KG1 (cell line): ENCODE data around the gene CCDC144A.
"Not testable (repeated sequence)": the region's sequence is repeated elsewhere in the genome, so short reads cannot be mapped to it uniquely, and the experiment has no call there.

ENCODE experiments used
- DNase-seq: peaks from one replicate; lab custom pipeline; 2025; lab: John Stamatoyannopoulos, UW

CCDC144A gene

DNA sequence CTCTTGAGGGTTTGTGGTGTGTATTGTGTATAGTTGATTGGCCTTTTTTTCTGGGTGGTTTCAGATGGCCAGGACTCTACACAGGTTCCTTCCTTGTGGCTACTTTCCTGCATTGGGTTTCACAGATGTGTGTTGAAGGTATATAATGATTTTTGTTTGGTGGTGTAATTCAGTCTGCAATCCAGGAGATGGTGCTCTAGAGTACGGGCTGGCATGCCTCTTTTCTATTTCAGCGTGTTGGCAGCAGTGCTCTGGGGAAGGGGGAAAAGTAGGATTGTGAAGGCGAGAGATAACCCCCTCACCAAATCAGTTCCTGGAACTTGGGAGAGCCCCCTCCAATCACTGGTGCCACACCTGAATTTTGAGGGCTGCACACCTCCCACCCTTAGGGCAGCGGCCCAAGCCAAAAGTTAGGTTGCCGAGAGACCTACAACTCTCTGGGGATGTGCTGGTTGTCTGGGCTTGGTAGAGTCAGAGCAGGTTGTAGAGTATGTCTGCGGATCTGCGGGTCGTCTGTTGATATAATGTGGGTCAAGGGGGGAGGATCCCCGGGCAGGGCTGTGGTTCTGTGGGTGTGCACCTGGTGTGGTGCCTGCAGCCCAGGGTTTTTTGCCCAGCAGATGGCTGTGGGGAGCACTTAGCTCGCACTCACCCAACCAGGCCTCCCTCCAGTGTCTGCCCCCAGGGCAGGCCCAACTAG is 61.3 kb downstream of the CCDC144A start:
- not testable (repeated sequence) for DNase-seq

DNA sequence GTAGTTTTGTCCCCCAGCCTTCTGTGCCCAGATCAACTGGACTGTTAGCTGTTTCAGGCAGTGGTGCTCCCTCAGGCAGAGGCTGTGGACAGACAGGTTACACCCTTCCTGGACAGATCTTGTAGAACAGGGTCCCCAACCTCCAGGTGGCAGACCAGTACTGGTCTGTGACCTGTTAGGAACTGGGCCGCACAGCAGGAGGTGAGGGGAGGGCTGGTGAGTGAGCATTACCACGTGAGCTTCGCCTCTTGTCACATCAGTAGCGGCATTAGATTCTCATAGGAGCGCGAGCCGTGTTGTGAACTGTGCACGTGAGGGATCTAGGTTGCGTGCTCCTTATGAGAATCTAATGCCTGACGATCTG is 61.9 kb downstream of the CCDC144A start:
- not testable (repeated sequence) for DNase-seq

DNA sequence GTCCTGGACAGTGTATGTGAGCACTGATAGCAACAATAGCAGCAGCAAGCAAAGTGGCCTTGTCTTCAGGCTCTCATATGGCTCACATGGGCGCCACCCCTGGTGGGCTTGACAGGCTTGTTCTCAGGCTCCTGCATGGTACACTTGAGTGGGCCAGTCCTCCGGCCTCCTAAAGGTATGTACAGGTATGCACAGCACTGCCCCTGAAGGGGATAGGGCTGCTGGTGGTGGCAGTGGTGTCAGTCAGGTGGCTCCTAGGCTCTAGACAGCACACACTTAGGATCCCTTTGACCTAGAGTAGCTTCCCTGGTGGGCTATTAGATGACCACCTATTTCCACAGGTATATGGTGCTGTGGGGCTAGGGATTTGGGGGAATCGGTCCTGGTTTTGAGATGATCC is 67.5 kb downstream of the CCDC144A start:
- DNase-seq, result not testable (repeated sequence)

DNA sequence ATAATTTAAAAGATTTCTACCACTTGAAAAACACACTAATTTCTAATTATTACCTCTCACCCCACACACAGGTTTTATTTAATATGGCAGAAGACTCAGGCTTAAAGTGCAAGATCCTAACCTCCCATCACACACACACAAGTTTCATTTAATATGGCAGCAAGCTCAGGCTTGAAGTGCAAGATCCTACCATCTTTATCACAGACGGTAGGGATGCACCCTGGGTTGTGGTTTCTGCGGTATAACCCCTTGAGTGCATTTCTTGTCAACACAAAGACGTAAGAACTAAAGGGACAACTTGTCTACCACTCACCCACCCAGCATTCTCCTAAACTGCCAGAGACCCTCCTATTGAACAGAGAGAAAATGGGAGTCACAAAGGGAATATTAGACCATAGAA is 68.1 kb downstream of the CCDC144A start:
- DNase-seq, result not testable (repeated sequence)

DNA sequence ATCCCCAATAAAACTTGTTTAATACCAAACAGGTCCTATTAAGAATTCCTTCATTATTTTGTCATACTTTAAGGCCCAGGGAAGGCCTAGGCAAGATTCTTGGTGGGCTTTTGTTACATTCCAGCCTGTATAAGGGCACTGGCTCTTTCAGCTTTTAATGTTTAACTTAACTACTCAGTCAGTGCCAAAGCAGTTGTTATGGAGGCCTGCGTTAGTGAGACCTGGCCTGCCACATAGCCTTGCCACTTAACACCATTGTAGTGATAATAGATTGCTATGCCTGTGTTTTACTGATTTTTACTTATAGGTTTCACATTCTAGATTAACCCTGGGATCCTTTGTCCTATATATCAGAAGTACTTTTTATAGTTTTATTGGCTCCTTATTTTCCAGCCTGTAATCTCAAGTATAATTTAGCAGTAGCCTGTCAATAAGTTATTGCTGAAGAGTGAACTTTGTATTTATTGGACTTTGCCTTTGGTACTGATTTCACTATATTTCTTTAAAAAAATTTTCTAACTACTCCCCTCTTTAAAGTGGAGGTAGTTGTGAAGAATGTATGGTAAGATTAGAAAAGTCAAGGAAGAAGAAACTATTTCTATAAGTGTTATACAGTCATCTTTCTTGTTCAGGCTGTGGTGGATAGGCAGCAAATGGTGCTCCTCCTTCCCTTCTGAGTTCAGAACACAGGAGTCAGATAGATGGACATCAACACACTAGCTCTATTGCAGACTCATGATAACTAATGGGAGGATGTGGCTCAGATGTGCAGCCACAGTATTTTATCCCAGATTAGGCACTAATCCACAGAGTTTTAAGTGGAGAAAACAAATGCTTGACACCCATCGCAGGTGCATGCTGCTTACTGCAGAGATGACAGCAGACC is 78.5 kb downstream of the CCDC144A start:
- not testable (repeated sequence) for DNase-seq

DNA sequence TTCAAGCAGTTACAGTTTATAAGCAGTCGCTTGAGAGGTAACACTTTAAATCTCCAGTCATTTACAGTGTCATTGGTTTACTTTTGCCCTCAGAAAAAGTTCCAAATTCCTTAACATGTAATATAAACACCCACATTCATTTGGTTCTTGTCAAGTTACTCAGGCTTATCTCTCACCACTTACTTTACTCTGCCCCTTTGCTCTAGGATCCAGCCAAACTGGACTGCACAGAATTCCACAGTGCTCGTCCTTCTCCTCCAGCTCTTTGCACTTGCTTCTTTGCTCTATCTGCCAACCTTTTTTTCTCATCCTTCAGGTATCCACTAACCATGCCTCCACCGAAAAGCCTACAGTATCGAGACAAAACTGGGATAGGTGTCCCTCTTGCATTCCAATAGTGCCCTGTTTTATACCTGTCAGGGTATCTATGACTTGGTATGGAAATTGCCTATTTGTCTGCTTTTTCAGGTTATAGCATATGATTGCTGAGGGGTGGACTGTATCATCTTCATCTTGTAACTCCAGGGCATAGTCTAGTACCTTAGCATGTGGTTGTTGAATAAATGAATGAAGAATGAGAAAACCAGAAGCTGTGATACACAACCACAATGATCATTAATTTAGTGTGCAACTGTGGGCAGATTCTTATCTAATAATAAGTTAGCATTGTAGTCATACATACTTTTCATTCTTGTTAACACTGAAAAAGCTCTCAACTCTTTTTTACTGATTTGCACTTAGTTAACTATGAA is 82.5 kb downstream of the CCDC144A start:
- not testable (repeated sequence) for DNase-seq

DNA sequence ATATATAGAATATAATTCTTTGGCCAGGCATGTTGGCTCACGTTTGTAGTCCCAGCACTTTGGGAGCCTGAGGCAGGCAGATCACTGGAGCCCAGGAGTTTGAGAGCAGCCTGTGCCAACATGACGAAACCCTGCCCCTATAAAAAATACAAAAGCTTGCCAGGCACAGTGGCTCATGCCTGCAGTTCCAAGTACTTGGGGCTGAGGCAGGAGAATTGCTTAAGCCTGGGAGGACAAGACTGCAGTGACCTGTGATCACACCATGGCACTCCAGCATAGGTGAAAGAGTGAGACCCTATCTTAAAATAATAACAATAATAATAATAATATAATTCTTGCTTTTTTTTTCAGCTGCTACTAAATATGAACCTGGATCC is 83.1 kb downstream of the CCDC144A start:
- not testable (repeated sequence) for DNase-seq

DNA sequence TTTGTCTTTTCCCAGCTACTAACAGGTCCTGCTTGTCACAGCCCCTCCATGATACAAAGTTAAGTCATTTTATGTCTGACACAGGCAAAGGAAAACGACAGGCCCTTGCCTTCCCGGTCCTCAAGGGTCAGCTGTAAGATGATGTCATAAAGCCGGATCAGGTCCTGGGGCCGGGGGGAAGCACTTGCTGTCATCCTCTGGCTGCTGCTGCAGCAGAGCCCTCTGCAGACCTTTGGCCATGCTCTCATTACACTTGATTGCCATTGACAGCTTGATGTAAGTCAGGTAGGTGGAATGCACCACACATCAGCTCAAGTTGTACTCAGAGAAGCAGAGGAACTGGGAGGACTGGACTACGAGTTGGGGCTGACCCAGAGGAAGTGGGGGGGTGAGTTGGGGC is 97.8 kb downstream of the CCDC144A start:
- not testable (repeated sequence) for DNase-seq

DNA sequence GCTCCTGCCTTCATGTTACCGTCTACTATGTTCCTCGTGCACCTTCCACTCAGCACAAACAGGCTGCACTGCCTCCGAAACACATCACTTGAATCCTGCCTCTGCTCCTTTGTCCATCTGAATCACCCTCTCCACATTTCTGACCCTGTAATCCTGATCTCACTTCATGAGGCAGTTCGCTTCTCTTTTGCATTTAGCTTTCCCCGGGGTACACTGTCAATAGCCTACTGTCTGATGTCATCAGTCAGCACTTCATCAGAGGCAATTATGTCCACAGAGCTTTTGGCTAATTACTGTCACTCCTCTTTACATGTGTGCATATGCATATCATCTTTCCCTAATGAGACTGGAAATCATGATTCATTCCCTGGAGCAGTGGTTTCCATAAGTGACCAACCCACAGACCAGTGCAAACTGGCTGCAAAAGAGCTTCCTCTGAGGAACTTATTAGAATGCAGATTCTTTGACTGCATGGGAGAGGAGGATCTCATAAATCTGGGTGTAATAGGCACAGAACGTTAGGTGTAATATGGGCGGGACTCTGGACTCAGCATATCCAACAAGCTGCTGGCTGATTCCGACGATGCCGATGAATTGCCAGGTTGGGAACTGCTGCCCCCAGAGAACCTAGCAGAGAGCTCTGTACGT is 99.0 kb downstream of the CCDC144A start:
- not testable (repeated sequence) for DNase-seq

DNA sequence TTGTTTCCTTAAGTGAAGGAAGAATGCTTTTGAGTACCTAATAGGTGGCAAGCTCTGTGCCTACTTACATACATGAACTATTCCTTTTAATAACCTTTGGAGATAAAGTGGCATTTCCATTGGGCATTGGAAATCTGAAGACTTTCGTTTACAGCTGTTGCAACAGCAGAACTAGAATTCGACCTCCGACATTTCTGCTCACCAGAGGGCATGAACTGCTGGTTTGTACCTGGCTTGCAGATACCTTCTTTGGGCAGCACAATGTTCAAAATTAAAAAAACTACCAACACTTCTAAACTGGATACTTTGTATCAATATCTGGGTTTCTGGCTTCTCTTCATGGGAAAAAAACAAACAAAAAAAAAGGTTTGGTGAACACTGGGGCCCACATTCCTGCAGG is 99.6 kb downstream of the CCDC144A start:
- DNase-seq, result not testable (repeated sequence)

DNA sequence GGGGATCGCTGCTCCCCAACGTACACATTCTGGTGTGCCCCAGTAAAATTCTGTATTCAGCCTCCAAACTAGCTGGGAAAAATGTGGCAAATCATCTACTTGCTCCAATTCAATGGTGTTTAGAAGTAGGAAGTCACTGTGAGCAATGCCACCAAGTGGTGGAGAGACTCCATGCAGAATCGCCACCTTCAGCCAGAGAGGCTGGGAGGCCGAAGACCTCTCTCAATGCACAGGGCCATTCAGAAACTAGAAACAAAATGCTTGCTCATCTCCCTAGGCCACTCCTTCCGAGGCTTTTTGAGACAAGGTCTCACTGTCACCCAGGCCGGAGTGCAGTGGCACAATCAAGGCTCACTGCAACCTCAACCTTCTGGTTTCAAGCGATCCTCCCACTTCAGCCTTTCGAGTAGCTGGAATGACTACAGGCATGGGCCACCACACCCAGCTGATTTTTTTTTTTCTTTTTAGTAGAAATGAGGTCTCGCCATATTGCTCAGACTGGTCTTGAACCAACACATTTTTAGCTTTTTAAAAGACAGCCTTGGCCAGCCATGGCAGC is 100.4 kb downstream of the CCDC144A start:
- DNase-seq, result not testable (repeated sequence)

DNA sequence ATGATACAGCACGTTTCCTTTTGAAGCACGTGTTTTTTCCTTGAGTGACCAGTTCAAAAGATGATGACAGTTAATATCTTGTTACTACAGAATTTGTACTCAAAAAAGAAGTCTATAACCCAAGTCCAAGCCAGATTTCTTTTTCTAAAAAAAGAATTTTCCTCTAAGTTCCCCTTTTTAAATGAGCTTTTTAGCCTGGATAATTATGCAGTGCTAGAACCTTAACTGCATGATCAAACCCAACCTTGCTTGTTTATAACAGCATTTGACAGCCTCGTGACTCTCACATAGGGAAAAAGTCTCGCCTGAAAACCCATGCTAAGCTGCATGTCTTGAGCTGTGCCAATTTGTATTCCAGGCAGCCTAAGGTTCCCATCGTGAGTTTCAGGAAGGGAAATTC is 104.2 kb downstream of the CCDC144A start:
- not testable (repeated sequence) for DNase-seq

DNA sequence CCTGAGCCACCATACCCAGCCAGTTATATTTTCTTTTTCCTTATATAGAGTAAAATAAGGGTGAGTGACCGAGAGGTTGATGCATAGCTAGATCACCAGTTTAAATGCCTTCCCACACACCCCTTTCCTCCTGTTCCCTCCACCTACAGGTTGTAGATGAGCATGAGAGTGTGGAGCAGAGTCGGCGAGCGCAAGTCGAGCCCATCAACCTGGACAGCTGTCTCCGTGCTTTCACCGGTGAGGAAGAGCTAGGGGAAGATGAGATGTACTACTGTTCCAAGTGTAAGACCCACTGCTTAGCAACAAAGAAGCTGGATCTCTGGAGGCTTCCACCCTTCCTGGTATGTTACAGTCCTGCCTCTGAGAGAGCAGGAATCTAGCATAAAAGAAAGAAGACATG is 105.9 kb downstream of the CCDC144A start:
- DNase-seq, result not testable (repeated sequence)

DNA sequence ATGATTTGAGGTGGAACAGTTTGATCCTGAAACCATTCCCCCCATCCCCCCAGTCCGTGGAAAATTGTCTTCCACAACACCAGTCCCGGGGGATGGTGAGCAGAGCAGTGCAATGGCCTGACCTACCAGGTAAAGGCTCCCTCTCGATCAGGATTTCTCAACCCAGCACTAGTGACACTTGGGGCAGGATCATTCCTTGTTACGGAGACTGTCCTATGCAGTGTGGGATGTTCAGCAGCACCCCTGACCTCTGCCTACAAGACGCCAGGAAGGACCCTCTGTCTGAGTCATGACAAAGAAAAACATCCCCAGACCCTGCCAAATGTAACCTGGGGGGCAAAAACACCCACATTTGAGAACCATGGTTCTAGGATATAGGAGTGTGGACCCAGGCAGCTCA is 114.8 kb downstream of the CCDC144A start:
- not testable (repeated sequence) for DNase-seq

DNA sequence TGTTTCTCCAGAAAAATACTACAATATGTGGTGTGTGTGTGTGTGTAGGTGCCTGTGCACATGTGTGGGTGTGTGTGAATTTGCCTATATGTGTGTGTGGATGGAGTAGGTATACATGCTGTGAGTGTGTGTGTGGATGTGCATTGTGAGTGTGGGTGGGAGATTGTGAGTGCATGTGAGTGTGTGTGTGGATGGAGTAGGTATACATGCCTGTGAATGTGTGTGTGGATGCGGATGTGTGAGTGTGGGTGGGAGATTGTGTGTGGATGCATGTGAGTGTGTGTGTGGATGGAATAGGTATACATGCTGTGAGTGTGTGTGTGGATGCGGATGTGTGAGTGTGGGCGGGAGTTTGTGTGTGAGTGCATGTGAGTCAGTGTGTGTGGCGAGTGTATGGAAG is 116.6 kb downstream of the CCDC144A start:
- not testable (repeated sequence) for DNase-seq

DNA sequence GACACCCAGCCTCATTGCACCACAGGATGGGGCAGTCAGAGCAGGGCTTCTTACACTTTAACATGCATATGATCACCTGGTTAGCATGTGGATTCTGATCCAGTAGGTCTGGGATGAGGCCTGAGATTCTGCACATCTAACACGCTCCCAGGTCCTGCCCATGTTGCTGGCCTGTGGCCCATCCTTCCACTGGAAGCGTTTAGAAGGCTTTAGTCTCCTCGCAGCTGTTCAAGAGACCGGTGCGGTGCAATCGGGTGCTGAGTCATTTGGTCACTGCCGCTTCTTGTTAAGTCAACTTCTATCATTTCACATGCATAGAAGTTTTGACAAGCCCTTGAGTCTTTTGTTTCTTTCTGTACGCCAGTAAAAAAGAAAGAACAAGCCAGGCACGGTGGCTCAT is 117.6 kb downstream of the CCDC144A start:
- DNase-seq, result not testable (repeated sequence)

DNA sequence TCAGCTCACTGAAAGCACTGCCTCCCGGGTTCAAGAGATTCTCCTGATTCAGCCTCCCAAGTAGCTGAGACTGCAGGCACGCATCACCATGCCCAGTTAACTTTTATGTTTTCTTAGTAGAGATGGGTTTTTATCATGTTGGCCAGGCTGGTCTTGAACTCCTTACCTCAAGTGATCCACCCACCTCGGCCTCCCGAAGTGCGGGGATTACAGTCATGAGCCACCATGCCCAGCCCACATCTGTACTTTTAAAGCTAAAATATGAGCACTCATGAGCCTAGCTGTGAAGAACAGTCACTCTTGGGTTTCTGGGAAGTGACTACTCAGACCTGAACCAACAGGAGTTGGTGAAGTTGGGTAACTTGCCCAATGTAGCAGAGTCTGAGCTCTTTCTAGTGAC is 120.2 kb downstream of the CCDC144A start:
- not testable (repeated sequence) for DNase-seq

DNA sequence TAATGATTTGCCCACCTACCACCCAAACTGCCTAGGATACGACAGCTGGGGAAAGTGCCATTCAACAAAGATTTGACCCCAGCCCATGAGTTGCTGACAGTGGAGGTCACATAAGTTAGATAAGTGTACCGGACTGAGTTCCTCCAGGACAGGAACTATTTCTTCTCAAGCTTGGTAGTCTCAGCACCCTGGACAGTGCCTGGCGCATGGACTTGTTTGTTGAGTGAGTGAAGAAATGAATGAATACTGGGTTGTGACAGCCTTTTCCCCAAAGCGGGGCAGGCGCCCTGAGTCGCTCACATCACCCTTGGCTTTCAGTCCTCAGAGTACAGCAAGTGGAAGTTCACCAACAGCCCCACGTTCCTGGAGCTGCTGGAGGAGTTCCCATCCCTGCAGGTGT is 122.1 kb downstream of the CCDC144A start:
- not testable (repeated sequence) for DNase-seq

DNA sequence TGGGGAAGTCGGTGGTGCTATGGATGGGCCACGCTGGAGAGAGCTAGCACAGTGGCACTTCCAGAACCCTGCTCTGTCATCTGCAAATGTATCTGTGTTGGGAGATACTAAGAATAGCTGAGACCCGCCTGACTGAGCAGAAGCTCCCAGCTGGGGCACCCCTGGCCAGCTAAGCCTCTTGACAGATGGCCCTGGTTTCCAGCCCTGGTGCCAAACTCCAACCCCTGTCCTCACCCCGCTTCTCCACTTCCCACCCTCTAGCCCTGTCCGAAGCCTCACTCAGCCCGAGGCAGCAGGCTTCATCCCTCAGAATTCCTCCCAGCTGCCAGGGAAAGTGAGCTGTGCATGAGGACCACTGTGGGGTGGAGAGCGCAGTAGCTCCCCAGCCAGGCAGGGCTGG is 124.4 kb downstream of the CCDC144A start:
- no peak for DNase-seq

DNA sequence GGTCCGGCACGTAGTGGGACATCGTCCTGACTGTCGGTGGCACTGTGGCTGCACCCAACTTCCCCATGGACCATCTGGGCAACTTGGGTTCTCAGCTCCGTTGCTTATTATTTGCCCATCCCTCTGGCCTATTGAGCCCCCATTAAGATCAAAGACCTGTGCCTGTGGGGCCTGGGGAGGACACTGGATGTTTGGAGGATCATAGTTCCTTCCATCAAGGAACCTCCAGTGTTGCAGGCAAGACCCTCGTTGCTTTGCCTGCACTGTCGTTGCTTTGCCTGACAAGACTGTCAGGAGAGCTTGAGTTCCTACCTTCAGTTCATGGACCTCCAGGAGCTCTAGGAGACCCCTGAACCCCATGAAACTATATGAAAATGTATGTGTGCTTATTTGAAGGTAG is 127.2 kb downstream of the CCDC144A start:
- DNase-seq, result no peak

DNA sequence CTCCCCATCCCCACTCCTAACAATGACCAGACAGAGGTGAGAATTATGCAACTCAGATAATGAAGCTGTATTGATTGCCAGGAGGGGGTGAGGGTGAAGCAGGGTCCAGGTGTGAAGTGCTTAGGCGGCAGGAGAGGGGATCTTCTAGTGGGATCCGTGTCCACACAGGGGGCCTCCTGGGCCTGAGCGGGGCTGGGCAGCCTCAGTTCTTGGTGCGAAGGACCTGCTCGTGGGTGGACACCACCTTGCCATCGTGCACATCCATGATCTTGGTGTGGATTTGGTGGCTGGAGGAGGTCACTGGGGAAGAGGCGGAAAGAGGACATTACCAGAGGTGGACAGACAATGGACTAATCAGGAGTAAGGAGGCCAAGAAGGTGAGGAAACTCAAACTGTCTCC is 127.9 kb downstream of the CCDC144A start:
- not testable (repeated sequence) for DNase-seq

DNA sequence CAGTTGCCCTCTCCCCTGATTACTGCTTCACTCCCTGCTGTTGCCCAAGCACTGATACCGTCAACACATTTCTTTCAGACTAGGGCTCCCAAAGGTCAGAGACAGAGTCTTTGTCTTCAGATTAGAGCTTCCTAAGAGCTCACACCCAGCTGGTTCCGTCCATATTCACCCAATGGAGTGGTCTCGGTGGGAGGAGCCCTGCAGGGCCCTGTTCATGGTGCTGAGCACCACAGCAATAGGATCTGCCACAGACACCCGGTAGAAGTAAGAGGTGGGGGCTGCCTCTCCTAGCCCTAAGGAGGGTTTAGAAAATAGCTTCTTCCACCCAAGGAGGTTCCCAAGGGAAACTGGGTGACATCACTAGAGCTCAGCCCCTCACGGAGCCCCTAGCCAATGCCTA is 128.3 kb downstream of the CCDC144A start:
- no peak for DNase-seq
